MM.1S (cell line): ENCODE measurements around the gene TNP1.

ENCODE experiments used
- CTCF ChIP-seq: fragments of 300-600 bp; sonication (generic); IDR thresholded peaks from 2 replicates; pipeline ENCODE4 v1.5.1; 2016; ENCODE audit warnings: antibody characterized with exemption, low read length, mixed read lengths
- EZH2 ChIP-seq: fragments of 300-600 bp; sonication (generic); optimal IDR thresholded peaks from 2 replicates; pipeline ENCODE3; 2017; ENCODE audit warnings: low read depth, mild to moderate bottlenecking, antibody characterized with exemption, low read length, mixed read lengths
- EZH2phosphoT487 ChIP-seq: fragments of 300-600 bp; sonication (generic); IDR thresholded peaks from 2 replicates; pipeline ENCODE4 v1.6.1; 2018; ENCODE audit warnings: antibody characterized with exemption, low read length

- TF ChIP-seq CTCF (no peak), EZH2phosphoT487 (no peak), EZH2 (no peak)
These were observed 20.1 kb upstream of the TNP1 start for GRCh38 chr2:216879727-216880508.
